ENCODE results near the gene PPM1J. TPM values are rescaled to one million over a fixed set of nuclear protein-coding genes. Genes with fewer than 3 reads are reported as not detected.
A peak's percentile ranks its signal among the peaks of the same experiment; 100 is the strongest.

The PPM1J gene
- total RNA-seq, 1 donor from 2014 or later, result 1.8 TPM

- no peak overlapping the region for H2AFZ ChIP-seq (replicated peaks)
- no peaks in the 10 kb centered on the region for H3K27me3 Mint-ChIP-seq (ENCODE audit: insufficient read depth, low read depth)
- H3K4me2 ChIP-seq, result no peak overlapping the region
- no peaks in the 10 kb centered on the region for H3F3A ChIP-seq (ENCODE audit: low read depth)
- no peaks in the 10 kb centered on the region for H3K4me1 Mint-ChIP-seq
- TF ChIP-seq EZH2 (IDR thresholded peaks at IDR 0.05), result no peak
- TF ChIP-seq CTCF (IDR thresholded peaks at IDR 0.05), result no peak
- TF ChIP-seq EZH2phosphoT487 (IDR thresholded peaks at IDR 0.05), result no peak
- H3K4me3 Mint-ChIP-seq, result no peak overlapping the region
- no peak overlapping the region for H3K27ac ChIP-seq
- peaks cover 14% of the 10 kb centered on the region for H4K20me1 ChIP-seq (ENCODE audit: low read depth)
- H3K36me3 ChIP-seq, result no peaks in the 10 kb centered on the region
- no peaks in the 10 kb centered on the region for H3K9me3 ChIP-seq (ENCODE audit: low read depth)
- no peak overlapping the region for H3K27ac Mint-ChIP-seq
- no peaks in the 10 kb centered on the region for H3K27me3 ChIP-seq
- H3K9me3 Mint-ChIP-seq, result no peaks in the 10 kb centered on the region
- no peak for DNase-seq (ENCODE audit: low spot score)
- no peaks in the 10 kb centered on the region for H3K79me2 ChIP-seq (ENCODE audit: low read depth)
- H3K4me1 ChIP-seq, result no peaks in the 10 kb centered on the region
- H3K4me3 ChIP-seq, result no peak overlapping the region
- H3K36me3 Mint-ChIP-seq, result peaks cover 30% of the 10 kb centered on the region
- no peak overlapping the region for H3K9ac ChIP-seq
Observed at GRCh38 chr1:112689842-112690237, 25.3 kb downstream of the PPM1J start.

DNA sequence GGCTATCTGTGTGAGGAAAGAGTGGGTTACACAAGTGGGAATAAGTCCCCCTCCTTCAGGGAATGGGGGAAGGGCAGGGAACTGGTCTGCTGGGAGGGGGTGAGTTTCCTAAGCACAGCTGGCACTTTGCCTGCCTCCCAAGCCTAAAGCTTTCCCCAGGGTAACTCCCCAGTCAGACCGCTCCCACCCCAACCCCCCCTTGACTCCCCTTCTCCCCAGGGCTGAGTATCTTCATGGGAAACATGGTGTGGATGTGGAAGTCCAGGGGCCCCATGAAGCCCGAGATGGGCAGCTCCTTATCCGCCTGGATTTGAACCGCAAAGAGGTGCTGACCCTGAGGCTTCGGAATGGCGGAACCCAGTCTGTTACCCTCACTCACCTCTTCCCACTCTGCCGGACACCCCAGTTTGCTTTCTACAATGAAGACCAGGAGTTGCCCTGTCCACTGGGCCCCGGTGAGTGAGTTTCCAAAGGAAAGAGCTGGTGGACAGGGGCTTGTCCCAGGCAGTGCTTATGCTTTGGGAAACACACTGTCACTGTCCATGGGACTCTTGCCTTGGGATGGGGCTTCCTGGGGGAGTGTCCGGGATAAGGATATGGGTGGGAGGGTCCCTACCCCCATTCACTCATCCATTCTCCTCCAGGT lies 25.8 kb downstream of the PPM1J start:
- H3F3A ChIP-seq (ENCODE audit: low read depth), result no peaks in the 10 kb centered on the region

DNA sequence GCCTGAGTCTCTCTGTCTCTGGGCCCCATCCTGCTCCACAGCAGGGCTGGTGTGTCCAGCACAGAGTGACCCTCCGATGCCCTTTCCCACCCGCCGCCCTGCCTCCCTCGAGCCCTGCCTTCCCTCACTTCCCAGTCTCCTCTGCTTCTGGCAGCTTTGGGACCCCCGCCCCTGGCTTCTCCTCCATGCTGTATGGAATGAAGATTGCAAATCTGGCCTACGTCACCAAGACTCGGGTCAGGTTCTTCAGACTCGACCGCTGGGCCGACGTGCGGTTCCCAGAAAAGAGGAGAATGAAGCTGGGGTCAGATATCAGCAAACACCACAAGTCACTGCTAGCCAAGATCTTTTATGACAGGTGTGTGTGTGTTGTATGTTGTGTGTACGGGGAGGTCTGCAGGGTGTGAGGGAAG lies 26.3 kb downstream of the PPM1J start:
- Histone ChIP-seq H2AFZ (replicated peaks) (no peak overlapping the region), H3K9me3 (ENCODE audit: low read depth) (no peaks in the 10 kb centered on the region), H3K9ac (no peak overlapping the region), H3K4me3 (no peak overlapping the region), H3K4me2 (no peak overlapping the region), H4K20me1 (ENCODE audit: low read depth) (peaks cover 14% of the 10 kb centered on the region), H3K27me3 (no peaks in the 10 kb centered on the region), H3K4me1 (no peaks in the 10 kb centered on the region), H3K79me2 (ENCODE audit: low read depth) (no peaks in the 10 kb centered on the region), H3K36me3 (no peaks in the 10 kb centered on the region), H3K27ac (no peak overlapping the region), H3F3A (ENCODE audit: low read depth) (no peaks in the 10 kb centered on the region)
- Mint-ChIP-seq H3K27ac (peak overlapping the region; percentile 76), H3K4me3 (no peak overlapping the region), H3K36me3 (peaks cover 30% of the 10 kb centered on the region), H3K9me3 (no peaks in the 10 kb centered on the region), H3K4me1 (no peaks in the 10 kb centered on the region), H3K27me3 (ENCODE audit: insufficient read depth, low read depth) (no peaks in the 10 kb centered on the region)
- no peak for TF ChIP-seq CTCF (IDR thresholded peaks at IDR 0.05)
- TF ChIP-seq EZH2phosphoT487 (IDR thresholded peaks at IDR 0.05), result no peak
- no peak for TF ChIP-seq EZH2 (IDR thresholded peaks at IDR 0.05)
- DNase-seq (ENCODE audit: low spot score), result no peak

More for the DNA sequence above, 25.8 kb downstream of the PPM1J start:
- Histone ChIP-seq H3K4me1 (no peaks in the 10 kb centered on the region), H4K20me1 (ENCODE audit: low read depth) (peaks cover 14% of the 10 kb centered on the region), H3K4me3 (no peak overlapping the region), H3K79me2 (ENCODE audit: low read depth) (no peaks in the 10 kb centered on the region), H3K27ac (no peak overlapping the region), H3K36me3 (no peaks in the 10 kb centered on the region), H3K4me2 (no peak overlapping the region), H3K27me3 (no peaks in the 10 kb centered on the region), H3K9me3 (ENCODE audit: low read depth) (no peaks in the 10 kb centered on the region), H2AFZ (replicated peaks) (no peak overlapping the region), H3K9ac (no peak overlapping the region)
- no peak overlapping the region for H3K4me3 Mint-ChIP-seq
- H3K9me3 Mint-ChIP-seq, result no peaks in the 10 kb centered on the region
- H3K36me3 Mint-ChIP-seq, result peaks cover 30% of the 10 kb centered on the region
- DNase-seq (ENCODE audit: low spot score), result no peak
- peak overlapping the region; percentile 76 for H3K27ac Mint-ChIP-seq
- TF ChIP-seq EZH2phosphoT487 (IDR thresholded peaks at IDR 0.05) (no peak), CTCF (IDR thresholded peaks at IDR 0.05) (no peak), EZH2 (IDR thresholded peaks at IDR 0.05) (no peak)
- H3K4me1 Mint-ChIP-seq, result no peaks in the 10 kb centered on the region
- no peaks in the 10 kb centered on the region for H3K27me3 Mint-ChIP-seq (ENCODE audit: insufficient read depth, low read depth)
